ENCODE data around the gene SHISA5.

SHISA5 gene

DNA sequence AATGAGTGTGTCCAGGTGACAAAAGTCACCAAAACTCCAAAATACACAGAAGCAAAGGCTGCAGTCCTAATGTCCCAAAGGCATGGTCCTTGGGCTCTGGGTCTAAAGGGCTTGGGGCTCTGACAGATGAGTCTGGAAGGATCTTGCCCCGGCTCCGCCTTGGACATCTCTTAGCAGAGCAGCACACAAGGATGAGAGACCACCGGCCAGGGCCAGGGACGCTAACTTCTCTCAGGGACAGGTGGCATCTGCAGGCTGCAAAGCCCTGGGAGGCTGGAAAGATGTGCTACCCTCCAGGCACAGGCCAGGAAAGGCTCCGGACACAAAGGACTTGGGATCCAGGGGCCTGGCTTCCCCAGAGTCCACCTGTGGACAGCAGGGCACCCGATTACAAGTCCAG is 14.1 kb upstream of the SHISA5 start:
- TF ChIP-seq, protein P1, sequence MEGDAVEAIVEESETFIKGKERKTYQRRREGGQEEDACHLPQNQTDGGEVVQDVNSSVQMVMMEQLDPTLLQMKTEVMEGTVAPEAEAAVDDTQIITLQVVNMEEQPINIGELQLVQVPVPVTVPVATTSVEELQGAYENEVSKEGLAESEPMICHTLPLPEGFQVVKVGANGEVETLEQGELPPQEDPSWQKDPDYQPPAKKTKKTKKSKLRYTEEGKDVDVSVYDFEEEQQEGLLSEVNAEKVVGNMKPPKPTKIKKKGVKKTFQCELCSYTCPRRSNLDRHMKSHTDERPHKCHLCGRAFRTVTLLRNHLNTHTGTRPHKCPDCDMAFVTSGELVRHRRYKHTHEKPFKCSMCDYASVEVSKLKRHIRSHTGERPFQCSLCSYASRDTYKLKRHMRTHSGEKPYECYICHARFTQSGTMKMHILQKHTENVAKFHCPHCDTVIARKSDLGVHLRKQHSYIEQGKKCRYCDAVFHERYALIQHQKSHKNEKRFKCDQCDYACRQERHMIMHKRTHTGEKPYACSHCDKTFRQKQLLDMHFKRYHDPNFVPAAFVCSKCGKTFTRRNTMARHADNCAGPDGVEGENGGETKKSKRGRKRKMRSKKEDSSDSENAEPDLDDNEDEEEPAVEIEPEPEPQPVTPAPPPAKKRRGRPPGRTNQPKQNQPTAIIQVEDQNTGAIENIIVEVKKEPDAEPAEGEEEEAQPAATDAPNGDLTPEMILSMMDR (IDR thresholded peaks at IDR 0.05), result no peak

DNA sequence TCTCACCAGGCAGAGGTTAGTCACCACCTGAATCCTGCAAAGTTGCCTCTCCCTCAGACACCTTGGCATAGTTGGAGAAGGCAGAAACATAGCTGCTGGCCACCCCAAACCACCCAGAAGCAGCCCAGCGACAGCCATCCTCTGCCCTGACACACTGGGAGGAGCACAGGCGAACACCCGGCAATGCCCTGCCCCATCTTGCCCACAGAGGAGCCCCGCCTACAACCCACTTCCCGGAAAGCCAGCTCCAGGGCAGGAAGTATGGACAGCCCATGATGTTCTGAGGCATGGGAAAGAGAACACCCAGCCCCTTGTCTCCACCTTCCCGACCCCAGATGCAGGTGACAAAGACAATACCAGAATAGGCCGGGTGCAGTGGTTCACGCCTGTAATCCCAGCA is 12.6 kb upstream of the SHISA5 start:
- TF ChIP-seq, protein P1 (IDR thresholded peaks at IDR 0.05), result no peak

GRCh38 chr3:48514431-48515227 is 10.7 kb upstream of the SHISA5 start:
- TF ChIP-seq, protein P1 (IDR thresholded peaks at IDR 0.05), result no peak

- TF ChIP-seq, protein P1 (IDR thresholded peaks at IDR 0.05), result no peak
Measured at GRCh38 chr3:48511551-48511950, 7.6 kb upstream of the SHISA5 start.

- TF ChIP-seq, protein P1 (IDR thresholded peaks at IDR 0.05), result peak; percentile 30; the same call in 1 of the 2 replicates
Measured at GRCh38 chr3:48507256-48508061, 3.5 kb upstream of the SHISA5 start.

DNA sequence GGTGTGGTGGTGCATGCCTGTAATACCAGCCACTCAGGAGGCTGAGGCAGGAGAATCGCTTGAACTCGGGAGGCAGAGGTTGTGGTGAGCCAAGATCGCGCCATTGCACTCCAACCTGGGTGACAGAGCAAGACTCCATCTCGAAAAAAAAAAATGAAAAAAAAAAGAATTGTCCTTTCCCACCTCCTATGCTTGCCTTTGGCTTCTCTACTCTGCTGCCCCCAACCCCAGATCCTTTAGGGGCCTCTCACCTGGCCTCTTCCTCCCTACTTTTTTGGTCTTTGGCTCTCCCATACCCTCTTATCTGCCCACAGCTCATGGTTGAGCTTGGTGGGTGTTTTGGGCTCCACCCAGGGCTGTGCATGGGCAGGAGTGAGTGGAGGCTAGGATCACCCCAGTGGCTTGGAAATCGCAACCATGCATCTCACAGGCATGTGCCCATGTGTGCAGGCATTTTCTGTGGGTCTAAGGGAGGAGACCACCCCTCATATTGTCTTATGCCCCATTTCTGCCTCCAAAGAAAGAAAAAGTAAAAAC is 2.1 kb upstream of the SHISA5 start:
- TF ChIP-seq, protein P1 (IDR thresholded peaks at IDR 0.05), result no peak

GRCh38 chr3:48505146-48505545 is 1.2 kb upstream of the SHISA5 start:
- TF ChIP-seq, protein P1 (IDR thresholded peaks at IDR 0.05), result no peak

Data from LNCAP (cell line).